HG02610 (cell line): ENCODE results near the gene SLC23A3.

Experiments used
- ATAC-seq: cut with Tn5 transposase; IDR thresholded peaks from one replicate; pipeline ENCODE4 v1.9.1; 2021; ENCODE audit warnings: mild to moderate bottlenecking, moderate library complexity; ENCODE audit not compliant: unreplicated experiment

SLC23A3 gene

DNA sequence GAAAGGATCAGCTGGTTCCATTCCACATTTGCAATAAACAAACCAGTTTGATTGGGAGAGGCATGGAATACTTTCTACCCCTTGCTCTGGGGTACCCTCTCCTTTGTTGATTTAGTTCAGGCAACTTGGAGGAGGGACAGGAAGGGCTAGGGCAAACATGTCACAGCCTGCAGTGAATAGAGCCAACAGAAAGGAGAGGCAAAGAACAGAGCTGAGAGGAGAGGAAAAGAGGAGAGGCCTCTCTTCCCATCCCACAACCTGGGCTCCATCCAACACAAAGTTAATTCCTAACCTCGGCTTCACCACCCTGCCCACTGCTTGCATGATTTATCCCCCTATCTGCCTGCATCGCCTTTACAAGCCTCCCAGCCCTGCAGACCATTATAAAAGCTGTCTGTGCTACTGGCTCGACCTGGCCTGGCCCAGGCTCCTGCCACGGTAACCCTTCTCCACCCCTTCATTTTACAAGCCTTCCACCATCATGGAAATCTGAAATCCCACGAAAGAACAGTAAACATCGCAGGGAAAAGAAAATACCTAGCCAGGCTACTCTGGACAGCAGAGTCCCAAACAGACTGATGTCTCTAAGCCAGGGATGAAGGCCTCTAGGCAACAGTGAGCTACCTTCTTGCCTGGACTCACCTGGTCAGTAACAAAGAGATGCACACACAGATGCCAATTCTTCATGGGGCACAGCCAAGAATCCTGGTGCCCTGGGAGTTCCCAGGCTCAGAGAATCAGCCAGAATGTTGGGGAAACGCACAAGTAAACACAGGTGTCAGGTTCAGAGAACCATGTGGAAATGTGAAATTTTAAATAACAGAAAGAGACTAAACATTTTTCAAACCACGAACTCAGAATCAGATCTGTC, 52.8 kb downstream of the SLC23A3 start:
- no peak for ATAC-seq

DNA sequence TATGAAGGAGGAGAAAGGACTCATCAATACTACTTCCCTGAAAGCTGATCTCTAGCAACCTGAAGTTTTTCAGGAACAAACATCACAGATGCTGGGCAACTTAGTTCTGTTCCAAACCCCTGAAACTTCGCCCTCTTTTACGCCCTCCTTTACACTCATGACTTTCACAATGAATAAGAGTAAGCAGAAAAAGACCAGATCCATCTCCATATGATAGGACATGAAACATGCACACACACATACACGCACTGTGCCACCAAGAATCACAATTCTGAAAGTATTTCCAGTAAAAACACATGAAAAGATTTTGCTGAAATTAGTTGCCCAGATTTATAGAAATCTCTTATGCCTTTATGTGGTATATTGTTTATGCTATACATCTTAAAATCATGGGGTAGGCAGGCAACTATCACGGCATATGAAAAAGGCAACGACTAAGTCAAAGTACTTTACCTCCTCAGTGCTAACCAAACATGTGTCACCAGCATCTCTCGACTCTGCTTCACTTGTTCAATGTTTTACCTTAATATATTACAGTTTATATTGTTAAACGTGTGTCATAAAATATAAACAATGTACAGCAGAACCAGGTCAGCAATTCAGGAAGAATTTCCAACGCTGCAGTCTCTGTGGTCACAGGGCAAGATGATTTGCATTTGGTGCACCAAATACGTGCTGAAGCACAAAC, 57.0 kb downstream of the SLC23A3 start:
- ATAC-seq: no peak

DNA sequence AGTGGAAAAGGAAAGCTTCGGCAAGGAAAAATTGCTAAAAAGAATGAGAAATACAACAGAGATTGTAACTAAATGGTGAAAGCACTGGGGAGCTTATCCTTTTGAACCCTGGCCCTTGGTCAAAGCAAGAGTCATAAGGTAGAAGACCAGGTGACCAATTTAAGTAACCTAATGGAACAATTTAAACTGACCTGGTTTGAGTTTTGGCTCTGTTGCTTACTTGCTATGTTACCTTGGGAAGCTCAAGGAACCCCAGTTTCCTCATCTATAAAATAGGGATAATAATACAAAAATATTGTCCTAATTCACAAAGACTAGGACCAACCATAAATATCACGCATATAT, 57.8 kb downstream of the SLC23A3 start:
- no peak for ATAC-seq
